ENCODE data around the gene URAD.
A peak's percentile ranks its signal among the peaks of the same experiment; 100 is the strongest.

The URAD gene

DNA sequence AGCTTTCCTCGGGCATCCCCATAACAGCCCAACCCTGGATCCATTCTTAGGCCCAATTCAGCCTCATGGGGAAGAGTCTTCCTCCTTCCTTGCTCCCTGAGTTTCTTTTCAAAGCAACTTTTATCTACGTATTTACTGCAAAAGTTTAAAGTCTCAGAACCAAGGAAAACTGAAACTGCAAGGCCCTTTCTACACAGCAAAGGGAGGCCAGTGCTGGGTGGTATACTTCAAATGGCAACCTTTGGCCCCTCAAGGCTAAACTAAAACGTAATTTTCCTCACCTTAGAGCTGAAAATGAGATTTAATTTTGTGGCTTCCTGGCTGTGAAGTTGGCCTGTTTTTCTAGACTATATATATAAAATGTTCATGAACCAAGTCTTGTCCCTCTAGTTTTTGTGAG is 25.0 kb downstream of the URAD start:
- H3K18ac ChIP-seq (ENCODE audit: low read length) = no peak overlapping the region
- no peak overlapping the region for H2BK15ac ChIP-seq (ENCODE audit: low read length)
- DNase-seq (ENCODE audit: low spot score) = no peak
- H2BK5ac ChIP-seq (ENCODE audit: low read length) = no peak overlapping the region
- WGBS, 2 donors (ENCODE audit: extremely low coverage in 2 of 2, insufficient read length in 2 of 2, insufficient replicate concordance in 1 of 2) = no CpG with 5 or more reads among the region's 3 CpGs
- no peaks in the 10 kb centered on the region for H3K79me1 ChIP-seq (ENCODE audit: low read depth, low read length)
- H3K4me2 ChIP-seq (ENCODE audit: insufficient read depth, low read length, poor library complexity, severe bottlenecking) = no peak overlapping the region
- no peak overlapping the region for H3K27ac ChIP-seq (replicated peaks; ENCODE audit: low read length)
- H2BK12ac ChIP-seq (ENCODE audit: low read length) = no peak overlapping the region
- peaks cover 0 to 4% of the 10 kb centered on the region in 2 donors for H3K4me1 ChIP-seq (ENCODE audit: control insufficient read depth in 2 of 2, insufficient read depth in 1 of 2, low read depth in 1 of 2, low read length in 2 of 2)
- peaks cover 66 to 100% (median 97%) of the 10 kb centered on the region in 3 experiments for H3K27me3 ChIP-seq (ENCODE audit: control insufficient read depth in 3 of 3, insufficient read depth in 3 of 3, low read depth in 1 of 3, low read length in 3 of 3)
- H3K4ac ChIP-seq (ENCODE audit: low read length) = no peak overlapping the region
- no peak overlapping the region for H2AK5ac ChIP-seq (ENCODE audit: low read depth, low read length)
- no peak overlapping the region for H2BK120ac ChIP-seq (ENCODE audit: low read depth, low read length)
- H3K9me3 ChIP-seq (replicated peaks in 1 of 2; ENCODE audit: control insufficient read depth in 2 of 2, insufficient read depth in 1 of 2, low read depth in 1 of 2, low read length in 2 of 2) = peaks cover 0 to 2% of the 10 kb centered on the region in 2 donors
- no peak overlapping the region for H3K23ac ChIP-seq (ENCODE audit: low read depth, low read length, poor library complexity)
- no peak overlapping the region for H2AFZ ChIP-seq (ENCODE audit: low read length)
- no peak overlapping the region for H4K8ac ChIP-seq (ENCODE audit: low read depth, low read length)
- no peak overlapping the region for H3K9ac ChIP-seq (ENCODE audit: low read depth, low read length, poor library complexity)
- H3K14ac ChIP-seq (ENCODE audit: low read length) = no peak overlapping the region
- no peak overlapping the region for H4K91ac ChIP-seq (ENCODE audit: low read depth, low read length, poor library complexity)
- H3K4me3 ChIP-seq (ENCODE audit: low read length in 2 of 2) = no peak overlapping the region
- no peaks in the 10 kb centered on the region for H3K36me3 ChIP-seq (replicated peaks in 1 of 2; ENCODE audit: control insufficient read depth in 2 of 2, insufficient read depth in 2 of 2, low read length in 2 of 2)

DNA sequence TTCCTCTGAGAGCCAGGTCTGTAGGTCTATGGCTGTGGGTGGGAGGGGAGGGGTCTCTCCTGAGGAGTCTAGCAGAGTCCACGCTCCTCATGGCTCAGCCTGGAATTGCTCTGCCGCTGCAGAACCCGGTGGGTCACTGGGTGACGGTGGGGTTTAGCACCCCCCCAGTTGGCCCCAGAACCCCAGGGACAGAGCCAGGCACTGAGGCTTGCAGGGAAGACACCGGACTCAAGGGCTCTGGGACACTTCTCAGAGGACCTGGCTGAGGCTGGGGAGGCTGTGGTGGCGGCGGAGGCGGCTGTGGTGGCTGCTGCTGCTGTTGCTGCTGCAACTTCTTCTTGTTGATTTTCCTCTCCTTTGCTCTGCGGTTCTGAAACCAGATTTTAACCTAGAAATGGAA is 25.5 kb downstream of the URAD start:
- H3K27me3 ChIP-seq (ENCODE audit: control insufficient read depth in 3 of 3, insufficient read depth in 3 of 3, low read depth in 1 of 3, low read length in 3 of 3) = peaks cover 60 to 100% (median 97%) of the 10 kb centered on the region in 3 experiments
- H3K79me1 ChIP-seq (ENCODE audit: low read depth, low read length) = no peaks in the 10 kb centered on the region
- H2AK5ac ChIP-seq (ENCODE audit: low read depth, low read length) = no peak overlapping the region
- H2AFZ ChIP-seq (ENCODE audit: low read length) = no peak overlapping the region
- no peak for DNase-seq (ENCODE audit: low spot score)
- H3K27ac ChIP-seq (replicated peaks; ENCODE audit: low read length) = no peak overlapping the region
- H3K36me3 ChIP-seq (replicated peaks in 1 of 2; ENCODE audit: control insufficient read depth in 2 of 2, insufficient read depth in 2 of 2, low read length in 2 of 2) = no peaks in the 10 kb centered on the region
- peaks cover 0 to 2% of the 10 kb centered on the region in 2 donors for H3K9me3 ChIP-seq (replicated peaks in 1 of 2; ENCODE audit: control insufficient read depth in 2 of 2, insufficient read depth in 1 of 2, low read depth in 1 of 2, low read length in 2 of 2)
- H2BK120ac ChIP-seq (ENCODE audit: low read depth, low read length) = no peak overlapping the region
- peaks cover 0 to 4% of the 10 kb centered on the region in 2 donors for H3K4me1 ChIP-seq (ENCODE audit: control insufficient read depth in 2 of 2, insufficient read depth in 1 of 2, low read depth in 1 of 2, low read length in 2 of 2)
- H3K23ac ChIP-seq (ENCODE audit: low read depth, low read length, poor library complexity) = peak overlapping the region; percentile 47
- H3K4ac ChIP-seq (ENCODE audit: low read length) = no peak overlapping the region
- H2BK12ac ChIP-seq (ENCODE audit: low read length) = no peak overlapping the region
- H4K8ac ChIP-seq (ENCODE audit: low read depth, low read length) = no peak overlapping the region
- no peak overlapping the region for H4K91ac ChIP-seq (ENCODE audit: low read depth, low read length, poor library complexity)
- H3K4me3 ChIP-seq (ENCODE audit: low read length in 2 of 2) = no peak overlapping the region
- H2BK5ac ChIP-seq (ENCODE audit: low read length) = no peak overlapping the region
- no peak overlapping the region for H2BK15ac ChIP-seq (ENCODE audit: low read length)
- H3K14ac ChIP-seq (ENCODE audit: low read length) = no peak overlapping the region
- no peak overlapping the region for H3K4me2 ChIP-seq (ENCODE audit: insufficient read depth, low read length, poor library complexity, severe bottlenecking)
- H3K9ac ChIP-seq (ENCODE audit: low read depth, low read length, poor library complexity) = no peak overlapping the region
- no peak overlapping the region for H3K18ac ChIP-seq (ENCODE audit: low read length)
- WGBS, 2 donors (ENCODE audit: extremely low coverage in 2 of 2, insufficient read length in 2 of 2, insufficient replicate concordance in 1 of 2) = no CpG with 5 or more reads among the region's 9 CpGs

DNA sequence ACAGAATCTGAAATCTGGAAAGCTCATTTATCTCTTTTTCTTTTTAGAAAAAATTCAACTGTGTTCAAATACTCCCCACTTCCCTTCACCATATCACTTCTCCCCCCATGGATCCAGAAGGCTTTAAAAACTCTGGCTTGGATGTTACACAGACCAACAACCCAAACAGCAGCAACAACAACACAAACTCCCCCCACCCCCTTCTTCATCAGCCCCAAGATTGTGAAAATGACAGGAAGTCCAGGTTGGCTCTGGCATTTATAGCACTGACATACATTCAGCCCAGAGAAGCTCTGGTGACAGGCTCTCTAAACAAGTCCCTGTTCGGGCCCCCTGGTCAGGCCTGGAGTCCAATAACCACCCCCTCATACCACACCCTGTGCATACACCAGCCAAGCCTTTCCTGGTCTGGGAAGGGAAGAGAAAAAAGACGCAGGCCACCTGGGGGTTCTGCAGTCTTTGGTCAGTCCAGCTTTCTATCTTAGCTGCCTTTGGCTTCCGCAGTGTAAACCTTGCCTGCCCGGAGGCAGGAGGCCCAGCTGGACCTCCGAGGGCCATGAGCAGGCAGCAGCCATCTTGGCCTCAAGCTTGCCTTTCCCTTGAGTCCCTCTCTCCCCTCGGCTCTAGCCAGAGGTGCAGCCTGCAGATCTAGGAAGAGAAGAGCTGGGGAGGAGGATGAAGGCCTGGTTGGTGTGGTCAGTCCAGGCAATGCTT is 26.2 kb downstream of the URAD start:
- Histone ChIP-seq H2BK5ac (ENCODE audit: low read length) (no peak overlapping the region), H3K27ac (replicated peaks; ENCODE audit: low read length) (no peak overlapping the region), H3K4me3 (ENCODE audit: low read length in 2 of 2) (no peak overlapping the region), H4K91ac (ENCODE audit: low read depth, low read length, poor library complexity) (no peak overlapping the region), H2BK12ac (ENCODE audit: low read length) (no peak overlapping the region), H2AK5ac (ENCODE audit: low read depth, low read length) (no peak overlapping the region), H3K36me3 (replicated peaks in 1 of 2; ENCODE audit: control insufficient read depth in 2 of 2, insufficient read depth in 2 of 2, low read length in 2 of 2) (no peaks in the 10 kb centered on the region), H3K18ac (ENCODE audit: low read length) (no peak overlapping the region), H3K27me3 (ENCODE audit: control insufficient read depth in 3 of 3, insufficient read depth in 3 of 3, low read depth in 1 of 3, low read length in 3 of 3) (peaks cover 53 to 100% (median 96%) of the 10 kb centered on the region in 3 experiments), H3K4ac (ENCODE audit: low read length) (no peak overlapping the region), H2BK15ac (ENCODE audit: low read length) (no peak overlapping the region), H3K4me2 (ENCODE audit: insufficient read depth, low read length, poor library complexity, severe bottlenecking) (no peak overlapping the region), H3K9ac (ENCODE audit: low read depth, low read length, poor library complexity) (no peak overlapping the region), H3K9me3 (replicated peaks in 1 of 2; ENCODE audit: control insufficient read depth in 2 of 2, insufficient read depth in 1 of 2, low read depth in 1 of 2, low read length in 2 of 2) (peaks cover 0 to under 1% of the 10 kb centered on the region in 2 donors), H3K79me1 (ENCODE audit: low read depth, low read length) (no peaks in the 10 kb centered on the region), H3K14ac (ENCODE audit: low read length) (no peak overlapping the region), H2AFZ (ENCODE audit: low read length) (no peak overlapping the region), H4K8ac (ENCODE audit: low read depth, low read length) (no peak overlapping the region), H3K23ac (ENCODE audit: low read depth, low read length, poor library complexity) (no peak overlapping the region), H2BK120ac (ENCODE audit: low read depth, low read length) (no peak overlapping the region), H3K4me1 (ENCODE audit: control insufficient read depth in 2 of 2, insufficient read depth in 1 of 2, low read depth in 1 of 2, low read length in 2 of 2) (peaks cover 0 to 4% of the 10 kb centered on the region in 2 donors)
- DNase-seq (ENCODE audit: low spot score) = no peak
- no CpG with 5 or more reads among the region's 6 CpGs for WGBS, 2 donors (ENCODE audit: extremely low coverage in 2 of 2, insufficient read length in 2 of 2, insufficient replicate concordance in 1 of 2)

DNA sequence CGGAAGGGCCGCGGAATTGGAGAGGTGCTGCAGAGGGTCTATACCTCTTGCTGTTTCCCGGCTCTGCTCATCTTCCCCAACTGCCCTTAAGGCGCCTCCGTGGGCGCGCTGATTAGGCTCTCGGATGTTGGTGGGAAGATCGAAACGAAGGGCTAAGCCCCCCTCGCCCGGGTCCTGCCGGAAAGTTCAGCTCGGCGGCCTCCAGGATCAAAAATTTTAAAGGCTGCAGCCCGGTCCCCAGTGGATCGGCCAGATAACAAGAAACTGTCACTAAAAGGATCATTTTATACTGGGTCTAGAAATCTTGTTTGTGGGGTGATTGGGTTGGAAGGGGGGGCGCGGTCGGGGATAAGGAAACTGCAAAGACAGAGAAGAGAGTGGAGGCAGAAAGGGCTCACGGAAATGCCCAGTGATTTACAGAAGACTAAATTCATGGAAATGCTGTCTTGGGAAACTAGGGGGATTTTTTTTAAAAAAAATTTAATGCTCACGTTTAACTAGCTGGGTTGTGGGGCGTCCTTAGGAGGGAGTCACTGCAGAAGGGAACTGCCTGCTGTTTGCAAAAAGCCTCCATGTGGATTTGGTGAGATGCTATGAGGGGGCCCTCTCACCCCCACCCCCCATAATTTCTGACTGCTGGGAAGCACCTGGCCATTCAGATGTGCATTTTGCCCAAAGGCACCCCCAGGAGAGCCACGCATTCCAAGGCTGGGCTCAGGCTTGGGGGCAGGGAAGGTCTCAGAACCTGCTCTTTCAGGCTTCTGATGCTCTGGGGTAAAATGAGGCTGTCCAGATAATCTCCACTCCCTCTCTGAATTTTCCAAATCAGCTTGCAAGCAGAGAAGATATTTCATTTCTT is 27.0 kb downstream of the URAD start:
- peaks cover 45 to 99% (median 92%) of the 10 kb centered on the region in 3 experiments for H3K27me3 ChIP-seq (ENCODE audit: control insufficient read depth in 3 of 3, insufficient read depth in 3 of 3, low read depth in 1 of 3, low read length in 3 of 3)
- H3K27ac ChIP-seq (replicated peaks; ENCODE audit: low read length) = no peak overlapping the region
- no peaks in the 10 kb centered on the region for H3K9me3 ChIP-seq (replicated peaks in 1 of 2; ENCODE audit: control insufficient read depth in 2 of 2, insufficient read depth in 1 of 2, low read depth in 1 of 2, low read length in 2 of 2)
- H3K18ac ChIP-seq (ENCODE audit: low read length) = no peak overlapping the region
- no peak overlapping the region for H3K4me3 ChIP-seq (ENCODE audit: low read length in 2 of 2)
- no peak overlapping the region for H2BK15ac ChIP-seq (ENCODE audit: low read length)
- no peak overlapping the region for H3K9ac ChIP-seq (ENCODE audit: low read depth, low read length, poor library complexity)
- no peaks in the 10 kb centered on the region for H3K36me3 ChIP-seq (replicated peaks in 1 of 2; ENCODE audit: control insufficient read depth in 2 of 2, insufficient read depth in 2 of 2, low read length in 2 of 2)
- H2BK12ac ChIP-seq (ENCODE audit: low read length) = no peak overlapping the region
- no peaks in the 10 kb centered on the region for H3K79me1 ChIP-seq (ENCODE audit: low read depth, low read length)
- H3K4me2 ChIP-seq (ENCODE audit: insufficient read depth, low read length, poor library complexity, severe bottlenecking) = peak overlapping the region; percentile 56
- H2AK5ac ChIP-seq (ENCODE audit: low read depth, low read length) = no peak overlapping the region
- no peak overlapping the region for H3K14ac ChIP-seq (ENCODE audit: low read length)
- peak overlapping the region; percentile 81 for H2AFZ ChIP-seq (ENCODE audit: low read length)
- no peak overlapping the region for H4K8ac ChIP-seq (ENCODE audit: low read depth, low read length)
- WGBS, 2 donors (ENCODE audit: extremely low coverage in 2 of 2, insufficient read length in 2 of 2, insufficient replicate concordance in 1 of 2) = no CpG with 5 or more reads among the region's 25 CpGs
- no peak overlapping the region for H2BK120ac ChIP-seq (ENCODE audit: low read depth, low read length)
- no peak overlapping the region for H3K4ac ChIP-seq (ENCODE audit: low read length)
- no peak for DNase-seq (ENCODE audit: low spot score)
- no peak overlapping the region for H2BK5ac ChIP-seq (ENCODE audit: low read length)
- no peak overlapping the region for H3K23ac ChIP-seq (ENCODE audit: low read depth, low read length, poor library complexity)
- H3K4me1 ChIP-seq (ENCODE audit: control insufficient read depth in 2 of 2, insufficient read depth in 1 of 2, low read depth in 1 of 2, low read length in 2 of 2) = peaks cover 0 to 4% of the 10 kb centered on the region in 2 donors
- no peak overlapping the region for H4K91ac ChIP-seq (ENCODE audit: low read depth, low read length, poor library complexity)

All from neuronal stem cell (in vitro differentiated cells).